GM21576 (cell line): ENCODE data around the gene SPATA25.
"Not testable (repeated sequence)": the region's sequence is repeated elsewhere in the genome, so short reads cannot be mapped to it uniquely, and the experiment has no call there.

Experiments
- ATAC-seq: cut with Tn5 transposase; IDR thresholded peaks from one replicate; pipeline ENCODE4 v1.9.1; 2021; ENCODE audit warnings: mild to moderate bottlenecking, moderate library complexity; ENCODE audit not compliant: unreplicated experiment

SPATA25 gene

GRCh38 chr20:45917790-45918141, 30.3 kb upstream of the SPATA25 start:
- no peak for ATAC-seq

- ATAC-seq, result no peak
Observed at GRCh38 chr20:45913116-45913515, 25.7 kb upstream of the SPATA25 start.

- ATAC-seq, result no peak
Observed at GRCh38 chr20:45912344-45912682, 24.9 kb upstream of the SPATA25 start.

GRCh38 chr20:45911486-45912343, 24.3 kb upstream of the SPATA25 start, which contains the start of gene PLTP:
TSS of gene PLTP (minus strand) at chr20:45912155. CDS start at chr20:45911452, 703 bp downstream.
- no peak for ATAC-seq

- ATAC-seq, result peak; percentile 91
Observed at GRCh38 chr20:45910670-45911485, 23.5 kb upstream of the SPATA25 start.

GRCh38 chr20:45909817-45910669, 22.6 kb upstream of the SPATA25 start:
- ATAC-seq, result no peak

GRCh38 chr20:45909336-45909808, 21.9 kb upstream of the SPATA25 start:
- no peak for ATAC-seq

GRCh38 chr20:45908084-45908483, 20.7 kb upstream of the SPATA25 start:
- no peak for ATAC-seq

- ATAC-seq, result no peak
Observed at GRCh38 chr20:45907219-45907948, 20.0 kb upstream of the SPATA25 start.

- no peak for ATAC-seq
Observed at GRCh38 chr20:45905505-45906079, 18.2 kb upstream of the SPATA25 start.

GRCh38 chr20:45904583-45905504, 17.4 kb upstream of the SPATA25 start:
- no peak for ATAC-seq

- no peak for ATAC-seq
Observed at GRCh38 chr20:45902199-45902701, 14.8 kb upstream of the SPATA25 start.

- ATAC-seq, result not testable (repeated sequence)
Observed at GRCh38 chr20:45901332-45901731, 13.9 kb upstream of the SPATA25 start.

- no peak for ATAC-seq
Observed at GRCh38 chr20:45899046-45899835, 11.8 kb upstream of the SPATA25 start.

GRCh38 chr20:45898285-45898684, 10.9 kb upstream of the SPATA25 start:
- ATAC-seq, result no peak

- no peak for ATAC-seq
Observed at GRCh38 chr20:45897692-45898091, 10.3 kb upstream of the SPATA25 start.

GRCh38 chr20:45897289-45897688, 9.9 kb upstream of the SPATA25 start:
- ATAC-seq, result no peak

- ATAC-seq, result no peak
Observed at GRCh38 chr20:45896641-45897161, 9.3 kb upstream of the SPATA25 start.
